ENCODE results near the gene IGFL2.
"Not testable (repeated sequence)": the region's sequence is repeated elsewhere in the genome, so short reads cannot be mapped to it uniquely, and the experiment has no call there.

Gene IGFL2

GRCh38 chr19:46191972-46192371 lies 43.9 kb downstream of the IGFL2 start:
- DNase-seq, result peak; percentile 49

- DNase-seq, result peak; percentile 83
Observed at GRCh38 chr19:46192626-46192991, 44.6 kb downstream of the IGFL2 start.

- peak; percentile 98 for DNase-seq
Observed at GRCh38 chr19:46192992-46193650, 45.1 kb downstream of the IGFL2 start.

- DNase-seq, result peak; percentile 88
Observed at GRCh38 chr19:46193678-46194077, 45.6 kb downstream of the IGFL2 start.

- DNase-seq, result peak; percentile 36
Observed at GRCh38 chr19:46195104-46195503, 47.1 kb downstream of the IGFL2 start.

- not testable (repeated sequence) for DNase-seq
Observed at GRCh38 chr19:46195919-46196318, 47.9 kb downstream of the IGFL2 start.

GRCh38 chr19:46196410-46197124 lies 48.5 kb downstream of the IGFL2 start:
- DNase-seq, result no peak

GRCh38 chr19:46197314-46198070 lies 49.5 kb downstream of the IGFL2 start:
- DNase-seq, result no peak

- DNase-seq, result no peak
Observed at GRCh38 chr19:46198756-46199155, 50.7 kb downstream of the IGFL2 start.

- peak; percentile 33 for DNase-seq
Observed at GRCh38 chr19:46201454-46202310, 53.6 kb downstream of the IGFL2 start.

- DNase-seq, result no peak
Observed at GRCh38 chr19:46202426-46202825, 54.4 kb downstream of the IGFL2 start.

GRCh38 chr19:46202872-46203860 lies 55.1 kb downstream of the IGFL2 start:
- peak; percentile 25 for DNase-seq

GRCh38 chr19:46204008-46204407 lies 56.0 kb downstream of the IGFL2 start:
- no peak for DNase-seq

GRCh38 chr19:46205183-46205984 lies 57.3 kb downstream of the IGFL2 start:
- peak; percentile 59 for DNase-seq

GRCh38 chr19:46206176-46206575 lies 58.1 kb downstream of the IGFL2 start:
- DNase-seq, result no peak

GRCh38 chr19:46206682-46207081 lies 58.6 kb downstream of the IGFL2 start:
- DNase-seq, result no peak

GRCh38 chr19:46207858-46208257 lies 59.8 kb downstream of the IGFL2 start:
- not testable (repeated sequence) for DNase-seq

- DNase-seq, result peak; percentile 64
Observed at GRCh38 chr19:46209051-46209450, 61.0 kb downstream of the IGFL2 start.

GRCh38 chr19:46209472-46209871 lies 61.4 kb downstream of the IGFL2 start:
- DNase-seq, result peak; percentile 58

- DNase-seq, result peak; percentile 19
Observed at GRCh38 chr19:46210669-46211068, 62.6 kb downstream of the IGFL2 start.
